Measurements from ENCODE around the gene PSMA5.

Gene PSMA5

GRCh38 chr1:109434484-109434883 is 8.2 kb upstream of the PSMA5 start:
- Histone ChIP-seq H3K36me3 (ENCODE audit: control insufficient read depth in 4 of 4, insufficient read depth in 4 of 4, low read length in 3 of 4) (no peaks in the 10 kb centered on the region), H3K4me1 (ENCODE audit: control extremely low read depth in 1 of 4, control insufficient read depth in 4 of 4, insufficient read depth in 4 of 4, low read length in 3 of 4) (no peaks in the 10 kb centered on the region), H3K4me3 (ENCODE audit: control insufficient read depth in 1 of 7, extremely low read depth in 1 of 7, insufficient read depth in 4 of 7, low read depth in 2 of 7, low read length in 6 of 7) (no peak overlapping the region), H3K27me3 (replicated peaks in 2 of 5; ENCODE audit: control insufficient read depth in 4 of 5, insufficient read depth in 5 of 5, low read length in 4 of 5) (peaks cover 0 to 4% (median 0%) of the 10 kb centered on the region in 5 experiments), H3K27ac (ENCODE audit: insufficient read depth in 1 of 2, low read depth in 1 of 2, low read length in 2 of 2, poor library complexity in 1 of 2, severe bottlenecking in 2 of 2) (no peak overlapping the region), H3K9me3 (ENCODE audit: control extremely low read depth in 1 of 5, control insufficient read depth in 4 of 5, insufficient read depth in 2 of 5, low read depth in 1 of 5, low read length in 4 of 5) (peaks cover 0 to 3% (median 2%) of the 10 kb centered on the region in 5 experiments)
- POLR2A ChIA-PET = no interaction called here
- no peak for DNase-seq
- CTCF ChIA-PET = no interaction called here
- 83% methylated on average over 1 of the region's 1 CpG for WGBS (ENCODE audit: insufficient coverage)

DNA sequence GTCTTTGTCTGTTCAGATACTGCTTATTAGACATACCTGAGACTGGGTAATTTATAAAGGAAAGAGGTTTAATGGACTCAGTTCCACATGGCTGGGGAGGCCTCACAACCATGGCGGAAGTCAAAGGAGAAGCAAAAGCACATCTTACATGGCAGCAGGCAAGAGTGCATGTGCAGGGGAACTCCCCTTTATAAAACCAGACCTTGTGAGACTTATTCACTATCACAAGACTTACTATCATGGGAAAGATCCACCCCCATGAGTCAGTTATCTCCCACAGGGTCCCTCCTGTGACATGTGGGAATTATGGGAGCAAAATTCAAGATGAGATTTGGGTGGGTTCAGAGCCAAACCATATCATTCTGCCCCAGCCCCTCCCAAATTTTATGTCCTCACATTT is 7.1 kb upstream of the PSMA5 start:
- POLR2A ChIA-PET = no interaction called here
- H3K9me3 ChIP-seq (ENCODE audit: control extremely low read depth in 1 of 5, control insufficient read depth in 4 of 5, insufficient read depth in 2 of 5, low read depth in 1 of 5, low read length in 4 of 5) = peaks cover 0 to 3% (median 2%) of the 10 kb centered on the region in 5 experiments
- H3K4me1 ChIP-seq (ENCODE audit: control extremely low read depth in 1 of 4, control insufficient read depth in 4 of 4, insufficient read depth in 4 of 4, low read length in 3 of 4) = no peaks in the 10 kb centered on the region
- CTCF ChIA-PET = no interaction called here
- H3K36me3 ChIP-seq (ENCODE audit: control insufficient read depth in 4 of 4, insufficient read depth in 4 of 4, low read length in 3 of 4) = no peaks in the 10 kb centered on the region
- no peak for DNase-seq
- no peak overlapping the region for H3K27ac ChIP-seq (ENCODE audit: insufficient read depth in 1 of 2, low read depth in 1 of 2, low read length in 2 of 2, poor library complexity in 1 of 2, severe bottlenecking in 2 of 2)
- 92% methylated on average over 1 of the region's 1 CpG for WGBS (ENCODE audit: insufficient coverage)
- H3K27me3 ChIP-seq (replicated peaks in 2 of 5; ENCODE audit: control insufficient read depth in 4 of 5, insufficient read depth in 5 of 5, low read length in 4 of 5) = peaks cover 0 to 4% (median 0%) of the 10 kb centered on the region in 5 experiments
- H3K4me3 ChIP-seq (ENCODE audit: control insufficient read depth in 1 of 7, extremely low read depth in 1 of 7, insufficient read depth in 4 of 7, low read depth in 2 of 7, low read length in 6 of 7) = no peak overlapping the region

GRCh38 chr1:109432336-109432735 is 6.1 kb upstream of the PSMA5 start:
- no peaks in the 10 kb centered on the region for H3K36me3 ChIP-seq (ENCODE audit: control insufficient read depth in 4 of 4, insufficient read depth in 4 of 4, low read length in 3 of 4)
- peaks cover 0 to 3% (median 2%) of the 10 kb centered on the region in 5 experiments for H3K9me3 ChIP-seq (ENCODE audit: control extremely low read depth in 1 of 5, control insufficient read depth in 4 of 5, insufficient read depth in 2 of 5, low read depth in 1 of 5, low read length in 4 of 5)
- ChIA-PET CTCF (no interaction called here), POLR2A (interaction anchor here (0.5 to 0.6 kb wide), 2 partner anchors 8 to 73 kb away, joined by 3 to 8 read pairs; no protein-coding TSS in a partner anchor)
- H3K27ac ChIP-seq (ENCODE audit: insufficient read depth in 1 of 2, low read depth in 1 of 2, low read length in 2 of 2, poor library complexity in 1 of 2, severe bottlenecking in 2 of 2) = no peak overlapping the region
- DNase-seq = no peak
- peaks cover under 1 to 5% (median 3%) of the 10 kb centered on the region in 4 experiments for H3K4me1 ChIP-seq (ENCODE audit: control extremely low read depth in 1 of 4, control insufficient read depth in 4 of 4, insufficient read depth in 4 of 4, low read length in 3 of 4)
- H3K27me3 ChIP-seq (replicated peaks in 2 of 5; ENCODE audit: control insufficient read depth in 4 of 5, insufficient read depth in 5 of 5, low read length in 4 of 5) = peaks cover 0 to 4% (median 0%) of the 10 kb centered on the region in 5 experiments
- no peak overlapping the region for H3K4me3 ChIP-seq (ENCODE audit: control insufficient read depth in 1 of 7, extremely low read depth in 1 of 7, insufficient read depth in 4 of 7, low read depth in 2 of 7, low read length in 6 of 7)

DNA sequence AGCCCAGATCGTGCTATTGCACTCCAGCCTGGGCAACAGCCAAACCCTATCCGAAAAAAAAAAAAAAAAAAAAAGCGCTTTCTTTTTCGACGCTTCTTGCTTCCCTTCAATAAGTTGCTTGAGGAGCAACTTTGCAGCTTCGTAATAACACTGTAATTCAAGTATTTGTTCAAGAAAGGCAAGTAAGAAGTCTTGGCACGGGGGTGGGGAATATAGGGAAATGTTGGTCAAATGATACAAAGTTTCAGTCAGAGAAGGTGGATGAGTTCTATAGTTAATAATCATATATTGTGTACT is 871 bp upstream of the PSMA5 start:
- CTCF ChIA-PET = interaction anchor here (1.1 to 1.4 kb wide), 2 partner anchors 10 to 102 kb away, joined by 3 read pairs; no protein-coding TSS in a partner anchor
- 50% methylated on average over 1 of the region's 7 CpGs for WGBS (ENCODE audit: insufficient coverage)
- peaks cover 11 to 29% (median 18%) of the 10 kb centered on the region in 4 experiments for H3K4me1 ChIP-seq (ENCODE audit: control extremely low read depth in 1 of 4, control insufficient read depth in 4 of 4, insufficient read depth in 4 of 4, low read length in 3 of 4)
- peak overlapping the region; percentile 41 to 92 for H3K27ac ChIP-seq (ENCODE audit: insufficient read depth in 1 of 2, low read depth in 1 of 2, low read length in 2 of 2, poor library complexity in 1 of 2, severe bottlenecking in 2 of 2)
- no peaks in the 10 kb centered on the region for H3K27me3 ChIP-seq (replicated peaks in 2 of 5; ENCODE audit: control insufficient read depth in 4 of 5, insufficient read depth in 5 of 5, low read length in 4 of 5)
- peak overlapping the region in 6 of 7 experiments; percentile 81 to 93 (median 89) for H3K4me3 ChIP-seq (ENCODE audit: control insufficient read depth in 1 of 7, extremely low read depth in 1 of 7, insufficient read depth in 4 of 7, low read depth in 2 of 7, low read length in 6 of 7)
- no peaks in the 10 kb centered on the region for H3K9me3 ChIP-seq (ENCODE audit: control extremely low read depth in 1 of 5, control insufficient read depth in 4 of 5, insufficient read depth in 2 of 5, low read depth in 1 of 5, low read length in 4 of 5)
- peaks cover 0 to 6% (median 0%) of the 10 kb centered on the region in 4 experiments for H3K36me3 ChIP-seq (ENCODE audit: control insufficient read depth in 4 of 4, insufficient read depth in 4 of 4, low read length in 3 of 4)
- POLR2A ChIA-PET = interaction anchor here (0.6 to 1.1 kb wide), 2 partner anchors 56 to 145 kb away, joined by 3 read pairs; partner anchors contain the start of gene ATXN7L2
- peak; percentile 17 to 47 (median 46) for DNase-seq

DNA sequence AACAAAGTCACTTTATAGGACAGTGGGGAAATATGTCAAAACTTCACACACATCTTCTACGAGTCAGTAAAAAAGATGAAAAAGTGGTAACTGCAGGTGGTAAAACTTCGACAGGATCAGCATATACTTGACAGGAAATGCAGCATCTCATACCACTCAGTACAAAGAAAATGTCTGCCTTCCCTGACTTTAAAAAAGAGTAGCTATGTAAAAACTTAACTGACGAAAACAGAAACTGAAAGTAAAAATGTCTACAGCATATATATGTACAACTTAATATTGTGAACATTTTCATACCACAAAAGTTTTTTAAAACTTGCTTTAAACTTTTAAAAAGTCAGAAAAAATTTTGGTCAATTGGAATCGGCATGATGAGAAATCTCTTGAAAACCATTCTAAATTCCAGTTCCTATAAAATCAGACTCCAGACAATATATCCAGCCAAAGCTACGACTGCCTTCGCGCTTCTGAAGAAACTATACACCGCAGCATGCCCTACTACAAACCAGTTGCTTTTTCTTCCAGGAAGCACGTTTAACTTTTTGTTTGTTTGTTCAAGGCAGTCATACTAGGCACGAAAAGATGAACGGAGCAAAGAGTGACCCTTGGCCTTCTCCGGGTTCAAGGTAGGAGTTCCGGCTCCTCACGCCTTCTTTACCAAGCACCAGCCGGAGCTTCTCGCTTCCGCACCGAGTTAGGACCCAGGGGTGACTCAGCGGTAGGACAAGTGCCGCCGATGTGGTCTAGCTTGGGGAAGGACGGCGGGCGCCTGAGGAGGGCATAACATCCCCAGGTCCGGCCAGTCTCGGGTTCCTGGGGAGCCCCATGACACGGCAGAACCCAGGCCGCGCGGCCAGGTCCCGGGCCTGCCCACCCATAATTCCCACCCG is 612 bp downstream of the PSMA5 start:
- no peaks in the 10 kb centered on the region for H3K9me3 ChIP-seq (ENCODE audit: control extremely low read depth in 1 of 5, control insufficient read depth in 4 of 5, insufficient read depth in 2 of 5, low read depth in 1 of 5, low read length in 4 of 5)
- H3K27me3 ChIP-seq (replicated peaks in 2 of 5; ENCODE audit: control insufficient read depth in 4 of 5, insufficient read depth in 5 of 5, low read length in 4 of 5) = no peaks in the 10 kb centered on the region
- peaks cover 5 to 14% (median 7%) of the 10 kb centered on the region in 4 experiments for H3K36me3 ChIP-seq (ENCODE audit: control insufficient read depth in 4 of 4, insufficient read depth in 4 of 4, low read length in 3 of 4)
- peak overlapping the region; percentile 82 to 92 for H3K27ac ChIP-seq (ENCODE audit: insufficient read depth in 1 of 2, low read depth in 1 of 2, low read length in 2 of 2, poor library complexity in 1 of 2, severe bottlenecking in 2 of 2)
- ChIA-PET POLR2A (interaction anchor here (0.6 to 1.3 kb wide), 4 partner anchors 9 to 69 kb away, joined by 3 to 4 read pairs (median 3); partner anchors contain the start of genes ATXN7L2 and CYB561D1), CTCF (interaction anchor here (1.1 to 1.4 kb wide), 4 partner anchors 8 to 104 kb away, joined by 3 to 4 read pairs (median 3); no protein-coding TSS in a partner anchor)
- DNase-seq = peak; percentile 75 to 88 (median 84)
- WGBS (ENCODE audit: insufficient coverage) = under 1% methylated on average over 27 of the region's 32 CpGs
- H3K4me1 ChIP-seq (ENCODE audit: control extremely low read depth in 1 of 4, control insufficient read depth in 4 of 4, insufficient read depth in 4 of 4, low read length in 3 of 4) = peaks cover 11 to 29% (median 18%) of the 10 kb centered on the region in 4 experiments
- H3K4me3 ChIP-seq (ENCODE audit: control insufficient read depth in 1 of 7, extremely low read depth in 1 of 7, insufficient read depth in 4 of 7, low read depth in 2 of 7, low read length in 6 of 7) = peak overlapping the region; percentile 48 to 93 (median 88)

DNA sequence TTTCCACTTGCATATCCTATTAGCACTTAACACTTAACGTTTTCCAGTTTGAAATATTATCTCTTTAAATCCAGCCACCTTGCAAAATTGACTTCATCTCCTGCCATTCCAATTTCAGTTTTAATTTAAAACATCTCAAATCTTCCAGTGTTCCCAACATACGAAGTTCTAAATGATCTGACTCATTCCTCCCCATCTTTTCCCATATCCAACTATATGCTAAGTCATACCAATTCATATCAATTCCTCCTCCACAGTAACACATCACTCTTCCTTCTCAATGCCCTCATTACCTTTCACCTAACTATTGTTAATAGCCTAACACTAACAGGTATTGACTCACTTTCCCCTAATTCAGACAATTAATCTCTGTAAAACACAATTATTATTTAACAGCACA is 2.8 kb downstream of the PSMA5 start:
- ChIA-PET CTCF (interaction anchor here (0.7 to 1.1 kb wide), 3 partner anchors 26 to 147 kb away, joined by 3 read pairs; no protein-coding TSS in a partner anchor), POLR2A (interaction anchor here (0.7 kb wide), 1 partner anchor 9 kb away, joined by 8 read pairs; no protein-coding TSS in a partner anchor)
- peaks cover 7 to 29% (median 17%) of the 10 kb centered on the region in 4 experiments for H3K36me3 ChIP-seq (ENCODE audit: control insufficient read depth in 4 of 4, insufficient read depth in 4 of 4, low read length in 3 of 4)
- no peaks in the 10 kb centered on the region for H3K27me3 ChIP-seq (replicated peaks in 2 of 5; ENCODE audit: control insufficient read depth in 4 of 5, insufficient read depth in 5 of 5, low read length in 4 of 5)
- H3K27ac ChIP-seq (ENCODE audit: insufficient read depth in 1 of 2, low read depth in 1 of 2, low read length in 2 of 2, poor library complexity in 1 of 2, severe bottlenecking in 2 of 2) = no peak overlapping the region
- DNase-seq = no peak
- H3K9me3 ChIP-seq (ENCODE audit: control extremely low read depth in 1 of 5, control insufficient read depth in 4 of 5, insufficient read depth in 2 of 5, low read depth in 1 of 5, low read length in 4 of 5) = no peaks in the 10 kb centered on the region
- 89% methylated on average over 2 of the region's 2 CpGs for WGBS (ENCODE audit: insufficient coverage)
- peaks cover 11 to 29% (median 18%) of the 10 kb centered on the region in 4 experiments for H3K4me1 ChIP-seq (ENCODE audit: control extremely low read depth in 1 of 4, control insufficient read depth in 4 of 4, insufficient read depth in 4 of 4, low read length in 3 of 4)
- H3K4me3 ChIP-seq (ENCODE audit: control insufficient read depth in 1 of 7, extremely low read depth in 1 of 7, insufficient read depth in 4 of 7, low read depth in 2 of 7, low read length in 6 of 7) = no peak overlapping the region

DNA sequence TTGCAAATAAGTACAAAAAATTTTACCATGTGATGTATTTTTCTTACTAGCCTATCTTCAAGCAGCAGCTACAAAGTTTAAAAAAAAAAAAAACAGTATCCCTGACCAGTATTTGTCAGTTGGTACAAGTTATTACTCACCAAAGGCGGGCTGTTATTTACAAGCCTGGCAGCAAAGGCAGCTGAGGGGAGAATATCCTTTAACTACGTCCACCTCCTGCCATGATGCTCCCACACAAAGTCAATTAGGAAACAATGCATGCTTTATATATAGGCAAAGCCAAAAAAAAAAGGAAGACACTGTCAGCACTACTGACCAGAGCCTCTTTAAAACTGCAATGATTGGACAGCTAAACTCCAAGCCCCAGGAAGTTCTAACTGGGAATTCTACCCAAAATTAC is 13.7 kb downstream of the PSMA5 start:
- H3K27me3 ChIP-seq (replicated peaks in 2 of 5; ENCODE audit: control insufficient read depth in 4 of 5, insufficient read depth in 5 of 5, low read length in 4 of 5) = no peaks in the 10 kb centered on the region
- no peaks in the 10 kb centered on the region for H3K4me1 ChIP-seq (ENCODE audit: control extremely low read depth in 1 of 4, control insufficient read depth in 4 of 4, insufficient read depth in 4 of 4, low read length in 3 of 4)
- no peak for DNase-seq
- H3K36me3 ChIP-seq (ENCODE audit: control insufficient read depth in 4 of 4, insufficient read depth in 4 of 4, low read length in 3 of 4) = peaks cover 26 to 93% (median 76%) of the 10 kb centered on the region in 4 experiments
- no peak overlapping the region for H3K4me3 ChIP-seq (ENCODE audit: control insufficient read depth in 1 of 7, extremely low read depth in 1 of 7, insufficient read depth in 4 of 7, low read depth in 2 of 7, low read length in 6 of 7)
- ChIA-PET POLR2A (interaction anchor here (0.6 kb wide), 1 partner anchor 9 kb away, joined by 5 read pairs; no protein-coding TSS in a partner anchor), CTCF (interaction anchor here (0.9 to 8.9 kb wide), 6 partner anchors 13 to 134 kb away, joined by 3 to 58 read pairs (median 4); partner anchors contain the start of genes CYB561D1 and SORT1)
- 100% methylated on average over 1 of the region's 2 CpGs for WGBS (ENCODE audit: insufficient coverage)
- H3K27ac ChIP-seq (ENCODE audit: insufficient read depth in 1 of 2, low read depth in 1 of 2, low read length in 2 of 2, poor library complexity in 1 of 2, severe bottlenecking in 2 of 2) = no peak overlapping the region
- no peaks in the 10 kb centered on the region for H3K9me3 ChIP-seq (ENCODE audit: control extremely low read depth in 1 of 5, control insufficient read depth in 4 of 5, insufficient read depth in 2 of 5, low read depth in 1 of 5, low read length in 4 of 5)

All from common myeloid progenitor, CD34-positive (primary cell).